Hindlimb muscle (tissue), 1 donor: ENCODE results near the gene PLD3. TPM values are rescaled to one million over a fixed set of nuclear protein-coding genes. Genes with fewer than 3 reads are reported as not detected.
"Not testable (repeated sequence)": the region's sequence is repeated elsewhere in the genome, so short reads cannot be mapped to it uniquely, and the experiment has no call there.

Experiments
- DNase-seq: peaks from one replicate; pipeline ENCODE4 v3.0.0-alpha.2; 2013
- polyA plus RNA-seq: library from polyadenylated mRNA; unstranded; fragments of 120-200 nt; gene quantifications from one replicate; pipeline ENCODE4 v1.2.1, GENCODE V29; 2013; ENCODE audit not compliant: insufficient read length

PLD3 gene
- polyA plus RNA-seq, 1 donor, result 242 TPM

- no peak for DNase-seq
These were observed 15.8 kb upstream of the PLD3 start for GRCh38 chr19:40332669-40333068.

- DNase-seq, result not testable (repeated sequence)
These were observed 15.4 kb upstream of the PLD3 start for GRCh38 chr19:40333083-40333482.

GRCh38 chr19:40335101-40335500 is 13.4 kb upstream of the PLD3 start:
- DNase-seq, result no peak

GRCh38 chr19:40335855-40336600 is 12.5 kb upstream of the PLD3 start:
- no peak for DNase-seq

- no peak for DNase-seq
These were observed 11.9 kb upstream of the PLD3 start for GRCh38 chr19:40336601-40336900.

- no peak for DNase-seq
These were observed 11.4 kb upstream of the PLD3 start for GRCh38 chr19:40337107-40337506.

- no peak for DNase-seq
These were observed 10.9 kb upstream of the PLD3 start for GRCh38 chr19:40337594-40337993.

GRCh38 chr19:40339018-40339728 is 9.3 kb upstream of the PLD3 start:
- DNase-seq, result no peak

GRCh38 chr19:40341601-40342482 is 6.7 kb upstream of the PLD3 start:
- peak; percentile 49 for DNase-seq

- no peak for DNase-seq
These were observed 5.7 kb upstream of the PLD3 start for GRCh38 chr19:40342644-40343311.

- DNase-seq, result no peak
These were observed 4.1 kb upstream of the PLD3 start for GRCh38 chr19:40344422-40344821.

GRCh38 chr19:40348961-40349507 is 539 bp downstream of the PLD3 start:
- DNase-seq, result peak; percentile 23

GRCh38 chr19:40355975-40356680 is 7.6 kb downstream of the PLD3 start:
- DNase-seq, result no peak

GRCh38 chr19:40356681-40357595 is 8.4 kb downstream of the PLD3 start:
- no peak for DNase-seq

- no peak for DNase-seq
These were observed 9.1 kb downstream of the PLD3 start for GRCh38 chr19:40357640-40358039.

- DNase-seq, result no peak
These were observed 10.3 kb downstream of the PLD3 start for GRCh38 chr19:40358773-40359172.

- DNase-seq, result no peak
These were observed 11.7 kb downstream of the PLD3 start for GRCh38 chr19:40360020-40360707.

GRCh38 chr19:40360708-40361241 is 12.3 kb downstream of the PLD3 start:
- no peak for DNase-seq

GRCh38 chr19:40362160-40362559 is 13.7 kb downstream of the PLD3 start:
- no peak for DNase-seq

GRCh38 chr19:40363069-40363468 is 14.6 kb downstream of the PLD3 start:
- DNase-seq, result no peak
